ENCODE measurements around the gene ADGRV1. TPM values are rescaled to one million over a fixed set of nuclear protein-coding genes. Genes with fewer than 3 reads are reported as not detected.
A peak's percentile ranks its signal among the peaks of the same experiment; 100 is the strongest.

Gene ADGRV1
- total RNA-seq, 4 donors from 2014 or later, result 0.39 to 1.9 (median 1.00) TPM

GRCh38 chr5:91110686-91111085, 552.1 kb downstream of the ADGRV1 start:
- peak in 1 of 2 donors; percentile 40 for TF ChIP-seq EP300 (IDR thresholded peaks at IDR 0.05)
- no peak for TF ChIP-seq POLR2A (IDR thresholded peaks at IDR 0.05)
- TF ChIP-seq CTCF (IDR thresholded peaks at IDR 0.05), result no peak
- Histone ChIP-seq H3K4me1 (peaks cover 0 to 37% (median 4%) of the 10 kb centered on the region in 4 donors), H3K27ac (peak overlapping the region in 2 of 4 donors; percentile 51 to 67), H3K9me3 (peaks cover 0 to 4% (median 0%) of the 10 kb centered on the region in 4 donors), H3K4me3 (no peak overlapping the region), H3K36me3 (no peaks in the 10 kb centered on the region), H3K27me3 (no peaks in the 10 kb centered on the region)
- no peak for DNase-seq (ENCODE audit: low spot score in 2 of 2)
- WGBS, 2 donors, result 21 to 30% methylated on average over 5 of the region's 5 CpGs

GRCh38 chr5:91111473-91112238, 553.1 kb downstream of the ADGRV1 start:
- DNase-seq (ENCODE audit: low spot score in 2 of 2), result no peak
- TF ChIP-seq EP300 (IDR thresholded peaks at IDR 0.05) (peak in 1 of 2 donors; percentile 75), CTCF (IDR thresholded peaks at IDR 0.05) (no peak)
- H3K27me3 ChIP-seq, result no peaks in the 10 kb centered on the region
- no peaks in the 10 kb centered on the region for H3K9me3 ChIP-seq
- H3K4me1 ChIP-seq, result peaks cover 0 to 37% (median 4%) of the 10 kb centered on the region in 4 donors
- 41 to 51% methylated on average over 2 of the region's 2 CpGs for WGBS, 2 donors
- no peaks in the 10 kb centered on the region for H3K36me3 ChIP-seq
- H3K4me3 ChIP-seq, result no peak overlapping the region
- peak overlapping the region in 3 of 4 donors; percentile 10 to 67 (median 51) for H3K27ac ChIP-seq

GRCh38 chr5:91114658-91115057, 556.1 kb downstream of the ADGRV1 start:
- 12 to 15% methylated on average over 2 of the region's 2 CpGs for WGBS, 2 donors
- no peaks in the 10 kb centered on the region for H3K27me3 ChIP-seq
- no peaks in the 10 kb centered on the region for H3K36me3 ChIP-seq
- H3K9me3 ChIP-seq, result no peaks in the 10 kb centered on the region
- peak overlapping the region in 3 of 4 donors; percentile 6 to 78 (median 46) for H3K27ac ChIP-seq
- H3K4me1 ChIP-seq, result peaks cover 0 to 52% (median 4%) of the 10 kb centered on the region in 4 donors
- TF ChIP-seq POLR2A (IDR thresholded peaks at IDR 0.05) (no peak), CTCF (IDR thresholded peaks at IDR 0.05) (no peak), EP300 (IDR thresholded peaks at IDR 0.05) (peak in 1 of 2 donors; percentile 51)
- no peak overlapping the region for H3K4me3 ChIP-seq
- DNase-seq (ENCODE audit: low spot score in 2 of 2), result no peak

- Histone ChIP-seq H3K27me3 (no peaks in the 10 kb centered on the region), H3K36me3 (no peaks in the 10 kb centered on the region), H3K4me1 (peaks cover 0 to 61% (median 12%) of the 10 kb centered on the region in 4 donors), H3K27ac (no peak overlapping the region), H3K9me3 (no peaks in the 10 kb centered on the region), H3K4me3 (no peak overlapping the region)
- no peak for DNase-seq (ENCODE audit: low spot score in 2 of 2)
- no peak for TF ChIP-seq POLR2A (IDR thresholded peaks at IDR 0.05)
- no peak for TF ChIP-seq CTCF (IDR thresholded peaks at IDR 0.05)
- no peak for TF ChIP-seq EP300 (IDR thresholded peaks at IDR 0.05)
- WGBS, 2 donors, result 67 to 78% methylated on average over 3 of the region's 3 CpGs
These were observed 559.8 kb downstream of the ADGRV1 start for GRCh38 chr5:91118354-91118753.

- no peak for DNase-seq (ENCODE audit: low spot score in 2 of 2)
- Histone ChIP-seq H3K27me3 (no peaks in the 10 kb centered on the region), H3K9me3 (no peaks in the 10 kb centered on the region), H3K4me3 (no peak overlapping the region), H3K27ac (peak overlapping the region in 1 of 4 donors; percentile 80), H3K4me1 (peaks cover 0 to 65% (median 12%) of the 10 kb centered on the region in 4 donors), H3K36me3 (no peaks in the 10 kb centered on the region)
- no peak for TF ChIP-seq CTCF (IDR thresholded peaks at IDR 0.05)
- no peak for TF ChIP-seq EP300 (IDR thresholded peaks at IDR 0.05)
- TF ChIP-seq POLR2A (IDR thresholded peaks at IDR 0.05), result no peak
These were observed 560.2 kb downstream of the ADGRV1 start for GRCh38 chr5:91118796-91119195.

Measured in tibial nerve (tissue), 4 donors.